ENCODE data around the gene FBLN1.
"Not testable (repeated sequence)": the region's sequence is repeated elsewhere in the genome, so short reads cannot be mapped to it uniquely, and the experiment has no call there.

The FBLN1 gene

DNA sequence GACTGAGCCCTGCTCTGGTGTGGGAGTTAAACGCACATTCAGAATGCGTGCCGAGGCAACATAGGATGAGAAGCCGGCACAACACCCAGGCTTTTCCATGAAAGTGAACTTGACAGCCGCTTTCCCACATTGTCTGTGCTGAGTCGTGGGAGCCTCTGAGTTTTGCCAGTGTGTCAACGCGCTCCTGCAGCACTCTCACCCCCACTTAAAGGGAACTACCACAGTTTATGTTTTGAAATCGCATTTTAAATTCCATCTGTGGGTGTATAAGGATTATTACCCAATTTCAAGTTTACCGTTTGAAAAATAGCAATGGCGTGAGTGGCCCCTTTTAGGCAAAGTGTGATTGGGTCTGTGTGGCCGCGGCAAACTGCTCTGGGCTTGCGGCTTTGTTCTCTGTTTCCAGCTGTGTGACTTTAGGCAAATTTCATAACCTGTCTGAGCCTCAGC is 81.5 kb downstream of the FBLN1 start:
- no peak for DNase-seq (ENCODE audit: low read depth, low spot score)

DNA sequence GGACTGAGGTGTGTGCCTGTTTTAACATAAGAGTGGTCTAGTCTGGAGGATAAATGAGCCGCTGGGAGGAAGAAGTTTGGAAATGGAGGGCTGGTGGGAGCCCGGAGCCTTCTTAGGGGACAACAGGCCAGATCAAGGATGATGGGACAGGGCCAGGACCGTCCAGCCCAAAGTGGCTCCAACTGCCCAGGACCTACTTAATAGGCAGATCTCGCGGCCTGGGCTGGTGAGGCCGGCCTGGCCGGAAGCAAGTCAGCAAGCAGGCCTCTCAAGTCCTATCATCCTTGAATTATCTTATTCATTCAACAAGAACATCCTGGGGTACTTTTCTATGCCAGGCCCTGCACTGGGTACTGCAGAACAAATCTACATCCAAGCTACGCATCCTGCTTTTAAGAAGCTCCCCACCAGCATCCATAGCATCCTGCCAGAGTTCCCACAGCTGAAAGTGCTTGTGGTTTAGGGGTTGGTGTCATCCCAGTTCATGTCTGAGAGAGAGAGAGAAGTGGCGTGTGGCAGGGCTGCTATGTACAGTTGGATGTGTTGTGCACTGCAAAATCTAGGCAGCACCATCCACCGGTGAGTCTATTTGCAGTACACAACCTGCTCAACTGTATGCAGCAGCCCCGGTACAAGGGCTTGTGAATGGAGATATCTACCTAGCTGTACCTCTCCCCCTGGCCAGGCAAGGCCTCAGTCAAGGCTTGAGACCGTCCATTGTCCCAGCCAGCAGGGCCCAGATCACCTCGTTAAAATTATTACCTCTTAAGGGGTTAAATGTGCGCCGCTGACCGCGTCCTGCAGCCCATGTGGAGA is 82.1 kb downstream of the FBLN1 start:
- no peak for DNase-seq (ENCODE audit: low read depth, low spot score)

DNA sequence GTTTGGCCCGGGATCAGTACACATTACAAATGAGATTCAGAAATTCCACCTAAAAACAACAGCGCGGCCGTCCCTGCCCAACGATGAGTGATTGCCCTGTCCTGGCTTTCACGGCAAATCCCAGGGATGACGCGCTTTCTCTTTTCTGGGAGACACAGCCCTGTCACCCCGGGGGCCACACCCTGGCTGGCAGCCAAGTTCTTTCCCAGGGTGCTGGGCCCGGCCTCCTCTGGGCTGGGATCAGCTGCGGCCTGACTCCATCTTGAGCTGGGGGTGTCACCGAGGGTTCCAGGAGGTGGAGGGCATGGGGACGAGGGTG is 82.7 kb downstream of the FBLN1 start:
- no peak for DNase-seq (ENCODE audit: low read depth, low spot score)

DNA sequence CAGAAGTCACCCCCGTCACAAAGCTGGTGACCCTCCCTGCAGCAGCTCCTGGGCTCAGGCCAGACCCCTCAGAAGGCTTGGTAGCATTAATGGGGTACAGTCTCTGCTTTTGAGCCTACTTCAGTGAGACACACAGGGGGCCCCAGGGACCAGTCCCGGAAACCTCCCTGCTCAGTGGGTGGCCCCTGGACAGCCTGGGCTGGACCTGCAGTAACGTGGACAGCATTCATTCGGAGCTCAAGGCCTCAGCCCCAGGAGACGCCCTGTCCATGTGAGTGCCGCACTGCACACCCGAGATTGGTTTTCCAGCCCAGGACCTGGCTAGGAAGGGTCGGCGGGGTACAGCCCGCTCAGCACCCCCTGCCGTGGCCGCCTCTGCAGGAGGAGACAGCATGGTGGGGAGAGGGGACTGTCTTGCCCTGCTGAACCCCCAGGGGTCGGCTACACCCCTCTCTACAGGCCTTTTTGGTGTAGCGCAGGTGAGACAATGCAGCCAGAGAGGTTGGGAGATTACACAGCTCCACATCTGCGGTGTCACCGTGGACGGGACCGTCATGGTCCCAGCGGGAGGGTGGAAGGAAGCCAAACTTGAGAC is 83.4 kb downstream of the FBLN1 start:
- no peak for DNase-seq (ENCODE audit: low read depth, low spot score)

DNA sequence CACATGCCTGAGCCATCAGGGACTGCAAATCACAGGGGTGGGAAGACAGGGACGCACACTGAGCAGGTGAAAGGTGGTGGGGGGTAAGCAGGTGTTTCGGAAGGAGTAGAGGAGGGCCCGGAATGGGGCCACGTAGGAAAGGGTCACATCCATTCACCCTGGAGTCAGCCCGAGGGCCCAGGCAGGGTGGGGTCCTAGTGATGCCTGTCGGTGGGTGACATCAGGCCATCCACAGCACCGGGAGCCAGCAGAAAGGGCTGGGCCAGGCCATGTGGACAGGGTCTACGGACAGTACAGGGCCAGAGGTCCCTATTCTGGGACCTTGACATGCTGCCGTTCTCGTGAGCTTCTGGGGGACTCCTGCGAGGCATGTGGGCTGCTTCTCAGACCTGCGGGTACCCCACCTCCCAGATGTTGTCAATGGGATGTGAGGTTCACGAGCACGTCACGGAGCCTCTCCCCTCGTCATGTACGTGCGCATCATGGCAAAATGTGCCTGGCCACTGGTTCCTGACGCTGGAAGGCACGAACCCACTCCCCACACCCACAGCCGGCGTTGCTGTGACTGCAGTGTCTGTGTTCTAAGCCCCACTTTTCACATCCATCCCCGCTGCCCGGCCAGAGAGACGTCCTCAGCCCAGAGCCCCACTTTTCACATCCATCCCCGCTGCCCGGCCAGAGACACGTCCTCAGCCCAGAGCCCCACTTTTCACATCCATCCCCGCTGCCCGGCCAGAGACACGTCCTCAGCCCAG is 84.1 kb downstream of the FBLN1 start:
- no peak for DNase-seq (ENCODE audit: low read depth, low spot score)

DNA sequence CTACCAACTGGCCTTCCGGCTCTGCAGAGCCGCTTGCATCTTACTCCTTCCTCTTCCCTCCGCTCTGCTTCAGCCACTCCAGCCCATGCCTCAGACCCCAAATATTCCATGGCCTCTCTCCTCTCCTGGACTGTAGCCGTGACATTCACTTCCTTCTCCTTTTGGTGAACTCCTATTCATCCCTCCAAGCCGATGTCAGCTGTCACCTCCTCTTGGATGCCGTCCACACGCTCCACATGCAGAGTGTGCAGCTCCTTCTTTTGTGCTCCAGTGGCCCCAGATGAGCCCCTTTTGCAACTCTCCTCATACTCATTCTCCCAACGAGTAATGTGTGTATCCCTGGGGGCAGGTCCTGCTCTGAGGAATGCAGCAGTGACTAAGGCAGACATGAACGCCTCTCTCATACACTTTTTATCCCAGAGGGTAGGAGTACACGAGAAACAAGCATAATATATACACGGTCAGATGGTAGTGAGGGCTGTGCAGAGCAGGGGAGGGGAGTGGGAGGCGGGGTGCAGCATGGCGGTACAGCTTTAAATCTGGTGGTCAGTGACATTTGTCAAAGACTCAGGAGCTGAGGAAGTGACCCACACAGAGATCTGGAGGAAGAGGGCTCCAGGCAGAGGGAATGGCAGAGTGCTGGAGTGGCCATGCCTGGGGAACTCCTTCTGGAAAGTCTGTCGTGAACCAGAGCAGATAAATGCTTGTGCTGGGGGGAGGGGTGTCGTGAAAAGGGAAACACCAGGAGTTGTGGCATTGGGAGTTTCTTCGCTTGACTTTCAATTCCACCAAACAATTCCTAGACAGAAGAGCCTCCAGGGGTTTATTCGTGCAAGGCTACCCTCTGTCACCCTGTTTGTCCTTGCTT is 85.2 kb downstream of the FBLN1 start:
- DNase-seq (ENCODE audit: low read depth, low spot score), result no peak

DNA sequence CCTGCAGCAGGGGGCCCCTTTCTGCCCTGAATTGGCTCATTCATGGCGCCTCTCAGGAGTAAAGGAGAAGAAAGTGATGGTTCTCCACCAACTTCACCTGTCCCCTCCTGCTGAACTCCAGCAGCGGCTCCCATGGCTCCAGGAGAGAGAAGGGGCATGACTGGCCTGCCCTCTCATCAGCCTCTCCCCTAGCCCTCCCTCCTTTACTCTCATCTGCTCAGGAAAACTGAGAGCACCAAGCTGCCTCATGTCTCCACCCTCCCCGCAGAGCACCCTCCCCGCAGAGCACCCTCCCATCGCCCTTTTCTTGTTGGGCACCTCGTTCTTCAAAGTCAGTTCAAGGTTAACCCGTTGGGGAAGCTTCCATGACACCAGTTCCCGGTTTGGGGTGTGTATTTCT is 86.9 kb downstream of the FBLN1 start:
- no peak for DNase-seq (ENCODE audit: low read depth, low spot score)

DNA sequence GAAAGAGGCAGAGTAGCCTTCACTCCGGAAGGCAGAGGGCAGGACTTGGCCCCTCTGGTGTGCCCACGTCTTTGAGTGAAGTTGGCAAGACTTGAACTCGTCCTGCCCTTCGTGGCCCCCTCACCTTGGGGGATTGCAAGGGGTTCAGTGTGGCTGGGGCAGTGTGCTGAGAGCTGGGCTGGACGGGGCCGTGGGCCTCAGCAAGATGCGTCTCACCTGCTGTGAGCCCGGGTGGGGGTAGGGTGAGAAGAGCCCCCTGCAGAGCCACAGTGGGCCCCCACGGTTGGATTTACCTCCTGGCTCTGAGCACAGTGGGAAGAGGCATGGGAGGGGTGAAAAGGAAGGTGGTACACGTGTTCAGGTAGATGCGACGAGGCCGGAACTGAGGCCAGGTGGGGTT is 87.6 kb downstream of the FBLN1 start:
- no peak for DNase-seq (ENCODE audit: low read depth, low spot score)

DNA sequence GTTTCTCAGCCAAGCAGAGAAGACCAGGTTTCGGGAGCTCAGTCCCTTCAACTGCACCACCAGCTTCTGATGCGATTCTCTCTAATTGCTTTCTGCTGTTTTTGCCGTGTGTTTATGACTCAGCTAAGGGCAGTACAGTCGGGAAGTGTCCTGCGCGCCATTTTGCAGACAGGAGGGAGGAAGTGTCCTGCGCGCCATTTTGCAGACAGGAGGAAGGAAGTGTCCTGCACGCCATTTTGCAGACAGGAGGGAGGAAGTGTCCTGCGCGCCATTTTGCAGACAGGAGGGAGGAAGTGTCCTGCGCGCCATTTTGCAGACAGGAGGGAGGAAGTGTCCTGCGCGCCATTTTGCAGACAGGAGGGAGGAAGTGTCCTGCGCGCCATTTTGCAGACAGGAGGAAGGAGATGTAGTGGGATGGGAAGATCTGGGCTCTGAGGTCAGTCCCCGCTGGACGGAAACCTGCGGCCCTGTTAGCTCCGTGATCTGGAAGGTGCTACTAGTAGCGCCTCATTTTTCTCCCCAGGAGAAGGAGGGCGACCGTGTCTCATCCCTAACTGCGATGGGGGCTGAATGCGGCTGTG is 89.0 kb downstream of the FBLN1 start:
- not testable (repeated sequence) for DNase-seq (ENCODE audit: low read depth, low spot score)

DNA sequence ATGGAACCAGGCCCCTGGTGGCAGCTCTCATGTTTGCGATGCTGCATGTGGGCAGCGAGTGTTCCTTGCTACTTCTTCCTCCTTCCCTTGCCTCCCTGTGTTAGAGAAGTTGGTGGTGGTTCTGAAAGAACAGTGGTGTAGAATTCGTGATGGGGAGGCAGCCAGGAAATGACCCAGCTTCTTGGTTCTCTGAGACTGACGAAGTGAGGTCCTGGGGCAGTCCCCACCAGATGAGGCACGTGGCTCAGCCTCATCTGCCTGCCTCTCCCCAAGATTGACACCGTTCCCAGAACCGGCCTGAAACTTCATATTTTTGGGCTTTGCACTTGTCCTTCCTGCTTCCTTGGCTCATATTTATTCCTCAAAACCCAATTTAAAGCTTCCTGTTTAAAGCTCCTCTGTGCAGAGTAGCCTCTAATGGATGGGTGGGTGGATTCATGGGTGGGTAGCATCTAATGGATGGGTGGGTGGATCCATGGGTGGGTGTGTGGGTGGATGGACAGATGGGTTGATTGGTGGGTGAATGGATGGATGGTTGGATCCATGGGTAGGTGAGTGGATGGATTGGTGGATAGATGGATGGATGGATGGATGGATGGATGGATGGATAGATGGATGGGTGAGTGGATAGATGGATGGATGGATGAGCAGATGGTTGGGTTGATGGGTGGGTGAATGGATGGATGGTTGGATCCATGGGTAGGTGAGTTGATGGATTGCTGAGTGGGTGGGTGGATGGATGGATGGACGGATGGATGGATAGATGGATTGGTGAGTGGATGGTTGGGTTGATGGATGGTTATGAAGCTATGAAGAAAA is 91.6 kb downstream of the FBLN1 start:
- no peak for DNase-seq (ENCODE audit: low read depth, low spot score)

DNA sequence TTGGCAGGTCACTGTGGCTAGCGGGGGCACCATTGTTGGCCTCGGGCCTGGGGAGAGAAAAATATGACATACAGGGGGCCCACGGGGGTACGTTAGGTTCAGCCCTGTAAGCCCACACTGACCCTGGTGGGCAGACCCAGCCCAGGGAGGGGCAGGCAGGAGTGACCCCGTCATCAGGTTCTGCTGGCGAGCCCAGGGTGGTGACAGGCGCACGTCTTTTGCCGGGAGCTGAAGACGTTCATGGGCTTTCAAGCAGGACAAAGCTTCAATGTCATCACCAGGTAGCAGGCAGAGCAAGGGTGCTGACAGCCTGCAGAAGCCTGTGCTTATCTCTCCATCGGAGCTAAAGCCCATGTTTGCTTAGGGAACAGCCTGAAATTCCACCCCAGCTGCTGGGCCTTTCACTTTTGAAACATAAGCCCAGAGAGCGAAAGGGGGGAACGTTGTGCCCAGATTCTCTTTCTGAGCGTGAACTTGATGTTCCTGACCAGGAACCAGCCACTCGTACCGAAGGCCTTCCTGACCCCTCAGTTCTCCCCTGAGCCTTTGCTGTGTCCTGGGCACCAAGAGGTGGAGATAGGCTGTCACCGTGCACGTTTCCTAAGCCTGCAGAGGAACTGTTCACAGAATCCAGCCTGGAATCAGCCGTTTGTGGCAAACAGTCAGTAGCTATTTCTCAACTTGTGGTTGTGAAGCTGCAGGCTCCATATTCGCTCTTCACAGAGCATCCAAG is 94.9 kb downstream of the FBLN1 start:
- DNase-seq (ENCODE audit: low read depth, low spot score), result no peak

DNA sequence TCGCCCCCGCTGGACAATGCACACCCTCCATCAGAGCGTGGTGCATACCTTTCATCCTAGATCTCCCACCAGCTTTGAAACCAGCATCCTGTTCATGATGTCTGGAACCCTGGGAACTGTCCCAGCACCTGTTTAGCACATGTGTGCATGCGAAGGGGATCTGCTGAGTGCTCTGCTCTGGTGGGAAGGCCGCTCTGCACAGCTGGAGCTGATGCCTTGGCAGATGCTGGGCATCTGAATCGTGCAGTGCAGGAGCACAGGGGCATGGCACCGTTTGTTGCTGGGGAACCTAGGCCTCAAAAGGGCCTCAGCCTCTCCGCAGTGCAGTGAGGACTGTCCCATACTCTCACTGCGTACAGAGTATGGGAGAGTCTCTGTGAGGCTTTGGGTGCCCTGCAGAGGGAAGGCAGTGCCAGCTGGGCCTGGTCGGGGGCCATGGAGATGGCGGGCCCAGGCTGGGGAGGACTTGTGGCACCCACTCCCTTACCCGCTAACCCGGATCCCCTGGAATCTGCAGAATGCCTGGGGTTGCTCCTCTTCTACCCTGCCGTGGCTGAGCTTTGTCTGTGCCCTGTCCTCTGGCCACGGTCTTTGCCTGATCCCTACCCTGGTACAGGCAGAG is 96.0 kb downstream of the FBLN1 start:
- DNase-seq (ENCODE audit: low read depth, low spot score), result no peak

DNA sequence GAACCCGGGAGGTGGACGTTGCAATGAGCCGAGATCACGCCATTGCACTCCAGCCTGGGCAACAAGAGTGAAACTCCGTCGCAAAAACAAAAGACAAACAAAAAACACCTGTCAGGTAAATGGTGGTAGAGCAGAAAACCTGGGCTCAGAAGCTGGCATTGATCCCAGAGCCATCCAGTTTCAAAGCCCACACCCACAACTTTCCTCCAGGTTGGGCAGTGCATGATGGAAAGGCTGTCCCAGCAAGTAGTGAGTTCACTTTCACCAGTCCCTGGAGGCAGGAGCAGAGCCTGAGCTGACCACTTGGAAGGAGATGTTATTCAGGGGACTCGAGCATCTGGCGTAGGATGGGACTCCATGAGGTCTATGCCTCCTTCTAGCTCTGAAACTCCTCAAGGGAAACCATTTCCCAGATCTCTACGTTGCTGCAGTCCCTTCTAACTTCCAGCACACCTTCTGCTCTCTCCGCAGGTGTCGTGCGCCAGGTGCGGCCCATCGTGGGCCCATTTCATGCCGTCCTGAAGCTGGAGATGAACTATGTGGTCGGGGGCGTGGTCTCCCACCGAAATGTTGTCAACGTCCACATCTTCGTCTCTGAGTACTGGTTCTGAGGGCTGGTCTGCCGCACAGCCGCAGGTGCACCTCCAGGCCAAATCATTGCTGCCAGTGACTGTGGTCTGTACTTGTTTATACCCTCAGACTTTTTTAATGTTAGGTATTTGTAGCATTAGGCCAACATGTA is 97.3 kb downstream of the FBLN1 start:
- no peak for DNase-seq (ENCODE audit: low read depth, low spot score)

DNA sequence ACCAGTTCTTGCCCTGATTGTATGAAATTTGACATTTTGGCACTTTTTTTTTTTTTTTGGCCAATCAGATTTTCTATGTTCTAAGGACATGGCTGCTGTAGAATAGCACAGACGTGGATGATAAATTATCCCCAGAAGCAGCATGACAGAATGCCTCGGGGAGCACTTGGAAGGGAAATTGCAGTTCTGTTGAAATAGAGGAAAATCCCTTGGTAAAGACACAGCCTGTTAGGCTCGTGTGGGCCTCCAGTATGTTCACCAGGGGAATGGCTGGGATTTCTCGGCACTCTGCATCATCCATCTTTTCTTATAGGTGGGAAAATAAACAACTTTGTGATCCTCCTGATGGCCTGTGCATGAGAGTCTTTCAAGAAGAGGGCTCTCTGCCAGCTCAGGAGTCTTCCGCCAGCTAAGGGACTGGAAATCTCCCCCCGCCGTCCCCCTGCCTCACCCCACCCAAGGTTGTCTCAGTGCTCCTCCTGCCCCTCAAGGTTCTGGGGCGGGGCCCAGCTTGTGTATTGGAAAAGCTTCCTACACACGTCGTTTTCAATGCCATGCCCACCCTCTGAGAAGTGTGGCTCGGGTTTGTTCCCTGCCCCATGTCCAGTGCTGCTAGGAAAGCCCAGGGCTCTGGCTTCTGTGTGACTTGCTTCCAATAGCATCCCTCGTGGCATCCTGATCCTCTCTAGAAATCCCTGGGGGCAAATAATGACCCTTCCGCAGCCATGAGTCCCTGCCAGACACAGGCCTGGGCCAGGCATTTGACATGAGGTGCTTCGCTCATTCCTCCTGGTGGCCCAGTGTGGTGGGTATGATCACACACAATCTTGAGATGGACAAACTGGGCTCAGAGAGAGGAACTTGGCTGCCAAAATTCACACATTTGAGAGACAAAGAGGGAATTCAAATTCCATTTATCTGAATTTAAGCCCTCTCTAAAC is 98.4 kb downstream of the FBLN1 start:
- no peak for DNase-seq (ENCODE audit: low read depth, low spot score)

DNA sequence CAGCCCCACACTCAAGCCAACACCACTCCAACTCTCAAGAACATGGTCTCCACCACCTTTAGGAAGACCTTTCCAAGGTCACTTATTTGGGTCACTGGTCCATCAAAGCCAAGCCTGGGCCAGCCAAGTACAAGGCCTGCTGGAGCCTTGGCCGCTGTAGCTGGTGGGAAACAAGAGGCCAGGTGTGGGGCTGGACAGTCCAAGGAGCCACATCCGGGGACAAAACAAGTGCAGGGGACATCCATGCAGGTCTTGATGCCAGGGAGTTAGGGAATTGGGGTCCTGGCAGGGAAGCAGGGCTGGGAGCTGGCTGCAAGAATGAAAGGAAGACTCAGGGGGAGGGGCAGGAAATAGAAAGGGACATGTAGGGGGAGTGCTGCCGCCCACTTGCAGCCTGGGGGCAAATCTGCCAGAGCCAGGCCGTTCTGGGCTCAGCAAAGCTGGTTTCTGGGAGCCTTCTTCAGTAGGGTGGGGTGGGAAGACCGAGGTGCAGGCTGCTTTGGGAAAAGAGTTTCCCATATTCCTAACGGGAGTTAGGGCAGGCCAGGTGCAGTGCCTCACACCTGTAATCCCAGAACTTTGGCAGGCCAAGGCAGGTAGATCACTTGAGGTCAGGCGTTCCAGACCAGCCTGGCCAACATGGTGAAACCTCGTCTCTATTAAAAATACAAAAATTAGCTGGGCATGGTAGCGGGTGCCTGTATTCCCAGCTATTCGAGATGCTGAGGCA is 99.5 kb downstream of the FBLN1 start:
- no peak for DNase-seq (ENCODE audit: low read depth, low spot score)

DNA sequence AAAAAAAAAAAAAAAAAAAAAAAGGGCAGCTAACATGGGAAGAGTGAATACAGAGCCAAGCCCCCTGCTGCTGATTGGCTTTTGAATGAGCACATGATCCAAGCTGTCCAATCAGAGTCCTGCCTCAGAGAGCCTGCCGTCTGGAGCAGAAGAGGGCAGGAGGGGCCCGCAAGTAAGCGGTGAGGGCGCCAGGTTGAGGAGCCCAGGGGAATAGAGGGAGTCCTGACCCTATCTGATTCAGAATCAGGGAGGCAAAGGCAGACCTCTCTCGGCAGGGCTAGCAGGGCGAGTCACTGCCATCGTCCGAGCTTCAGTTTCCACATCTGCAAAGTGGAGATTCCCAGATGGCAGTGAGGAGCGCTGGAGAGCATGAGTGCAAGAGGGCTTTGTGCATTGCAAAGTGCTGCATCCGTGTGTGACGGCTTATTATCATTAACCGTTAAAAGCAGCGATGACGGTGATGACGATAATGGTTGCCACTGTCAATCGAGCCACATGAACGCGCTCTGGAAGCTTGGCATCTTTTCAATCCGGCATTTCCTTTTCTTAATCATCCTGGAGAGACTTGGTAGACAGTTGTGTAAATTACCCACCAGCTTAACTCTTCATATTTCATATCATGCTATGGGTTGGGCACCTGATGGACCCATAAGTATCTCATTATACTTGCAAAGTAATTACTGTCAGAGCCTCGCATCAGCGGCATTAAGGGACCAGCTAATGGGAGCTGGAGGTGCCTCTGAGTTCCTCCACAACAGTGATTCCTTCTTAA is 100.3 kb downstream of the FBLN1 start:
- DNase-seq (ENCODE audit: low read depth, low spot score), result no peak
